GM12878 (cell line): Measurements from ENCODE around the gene TIGAR. TPM values are rescaled to one million over a fixed set of nuclear protein-coding genes. Genes with fewer than 3 reads are reported as not detected.

Experiments
- ATAC-seq: fragments of 200-7000 bp; cut with Tn5 transposase; 3 replicates; pipeline ENCODE4 v1.9.1; 2020; ENCODE audit warnings: mild to moderate bottlenecking, moderate library complexity
- BruUV-seq: library from RNA; stranded (reverse); fragments of 400-500 nt; replicated peaks from 2 replicates; lab custom pipeline; 2021; lab: Mats Ljungman, UMichigan
- CTCF ChIA-PET: fragments of 300-600 bp; sonication (Branson Sonifier 250); formaldehyde crosslinking; extraction: SDS; loops from one replicate; lab custom pipeline; 2021; ENCODE audit warnings: inconsistent platforms; lab: Yijun Ruan, JAX
- POLR2A ChIA-PET: fragments of 350-600 bp; formaldehyde crosslinking; extraction: SDS; loops from one replicate; lab custom pipeline; 2021; ENCODE audit warnings: inconsistent platforms; lab: Charles Lee
- RAD21 ChIA-PET: fragments of 300-600 bp; sonication (Branson Sonifier 250); formaldehyde crosslinking; loops from one replicate; lab custom pipeline; 2023; ENCODE audit warnings: antibody characterized with exemption; ENCODE audit not compliant: unreplicated experiment; lab: Charles Lee
- SMC1A ChIA-PET: fragments of 300-600 bp; sonication (Branson Sonifier 250); formaldehyde crosslinking; loops from one replicate; lab custom pipeline; 2023; ENCODE audit not compliant: unreplicated experiment, uncharacterized antibody; lab: Charles Lee
- DNase-seq: peaks from one replicate; pipeline ENCODE4 v3.0.0-alpha.2; 2011; ENCODE audit warnings: low read depth, low spot score
- FAIRE-seq: peaks from 3 replicates; lab custom pipeline; 2011; peaks lifted over from hg19 to GRCh38; lab: Jason Lieb, UNC
- H2AFZ ChIP-seq: 2 replicates; pipeline ENCODE4 v1.6.0; 2011; ENCODE audit warnings: low read depth, low read length, control low read depth; ENCODE audit not compliant: control insufficient read depth
- H3K27ac ChIP-seq: 2 replicates; pipeline ENCODE4 v1.5.1; 2011; ENCODE audit warnings: control low read depth; ENCODE audit not compliant: control insufficient read depth, insufficient read depth
- H3K27me3 ChIP-seq, 2 experiments: replicated peaks in 1 of 2; 2 replicates each; pipeline versions ENCODE4 v1.6.0 to v1.6.1; 2011; ENCODE audit warnings: low read length in 1 of 2; ENCODE audit not compliant: control insufficient read depth in 2 of 2, insufficient read depth in 2 of 2
- H3K36me3 ChIP-seq, 2 experiments: 2 replicates each; pipeline ENCODE4 v1.5.1; 2011; ENCODE audit warnings: low read length in 1 of 2; ENCODE audit not compliant: control insufficient read depth in 2 of 2, insufficient read depth in 2 of 2
- H3K4me1 ChIP-seq: 2 replicates; pipeline ENCODE4 v1.6.1; 2011; ENCODE audit warnings: mild to moderate bottlenecking, low read length, moderate library complexity, mixed read lengths; ENCODE audit not compliant: control insufficient read depth, insufficient read depth
- H3K4me2 ChIP-seq: 2 replicates; pipeline ENCODE4 v1.6.0; 2011; ENCODE audit warnings: control low read depth; ENCODE audit not compliant: control insufficient read depth, insufficient read depth
- H3K4me3 ChIP-seq: fragments of 200-600 bp; sonication (generic); 2 replicates; pipeline ENCODE4 v1.5.1; 2016
- H3K79me2 ChIP-seq: 2 replicates; pipeline ENCODE4 v1.6.0; 2011; ENCODE audit warnings: low read length; ENCODE audit not compliant: control insufficient read depth, insufficient read depth
- H3K9ac ChIP-seq: 2 replicates; pipeline ENCODE4 v1.8.0; 2011; ENCODE audit warnings: low read length, control low read depth, mixed read lengths; ENCODE audit not compliant: control insufficient read depth, insufficient read depth
- H3K9me3 ChIP-seq: replicated peaks from 3 replicates; pipeline ENCODE4 v1.5.1; 2011; ENCODE audit warnings: mild to moderate bottlenecking, low read length; ENCODE audit not compliant: control insufficient read depth, insufficient read depth
- H4K20me1 ChIP-seq: 2 replicates; pipeline ENCODE4 v1.6.0; 2011; ENCODE audit not compliant: control insufficient read depth, insufficient read depth
- BHLHE40 ChIP-seq, 2 experiments: fragments of 450-650 bp in 1 of 2; IDR thresholded peaks; 2 replicates each; pipeline ENCODE4 v1.6.1; 2011 to 2017; ENCODE audit warnings: low read depth in 2 of 2, borderline replicate concordance in 1 of 2, improper control_type of control experiment in 1 of 2, low read length in 1 of 2, mild to moderate bottlenecking in 1 of 2
- ESRRA ChIP-seq: IDR thresholded peaks from 2 replicates; pipeline ENCODE4 v1.6.1; 2012; ENCODE audit warnings: mild to moderate bottlenecking, low read length, improper control_type of control experiment
- GATAD2B ChIP-seq: fragments of 450-650 bp; conservative IDR thresholded peaks from 2 replicates; pipeline ENCODE4 v1.6.1; 2017; ENCODE audit warnings: low read depth, mild to moderate bottlenecking, moderate library complexity
- JUNB ChIP-seq: IDR thresholded peaks from 2 replicates; pipeline ENCODE4 v1.6.1; 2016; ENCODE audit warnings: antibody characterized with exemption, mild to moderate bottlenecking
- MTA2 ChIP-seq: fragments of 450-650 bp; IDR thresholded peaks from 2 replicates; pipeline ENCODE4 v1.6.1; 2016; ENCODE audit warnings: low read depth, mild to moderate bottlenecking, moderate library complexity
- RAD51 ChIP-seq: fragments of 450-650 bp; IDR thresholded peaks from 2 replicates; pipeline ENCODE4 v1.6.1; 2016; ENCODE audit warnings: moderate library complexity, mild to moderate bottlenecking, inconsistent platforms
- RELA ChIP-seq: fragments of 450-650 bp; IDR thresholded peaks from 2 replicates; pipeline ENCODE4 v1.8.0; 2014; ENCODE audit warnings: borderline replicate concordance; ENCODE audit not compliant: partially characterized antibody
- SREBF2 ChIP-seq: IDR thresholded peaks from 2 replicates; pipeline ENCODE4 v1.6.1; 2012; ENCODE audit warnings: mild to moderate bottlenecking, low read length
- SRF ChIP-seq, 2 experiments: IDR thresholded peaks; 2 replicates each; pipeline ENCODE4 v1.6.1; 2011; ENCODE audit warnings: low read depth in 2 of 2, low read length in 2 of 2, mild to moderate bottlenecking in 1 of 2, moderate library complexity in 1 of 2
- YBX1 ChIP-seq: fragments of 450-650 bp; IDR thresholded peaks from 2 replicates; pipeline ENCODE4 v1.6.1; 2016; ENCODE audit warnings: antibody characterized with exemption
- ZNF622 ChIP-seq: fragments of 450-650 bp; IDR thresholded peaks from 2 replicates; pipeline ENCODE4 v1.6.1; 2017; ENCODE audit warnings: mild to moderate bottlenecking, inconsistent platforms
- WGBS: methylation state at CpG from one replicate; pipeline ENCODE4 v1.1.6; 2016; ENCODE audit warnings: low lambda C conversion rate; ENCODE audit not compliant: insufficient replicate concordance, insufficient coverage; ENCODE audit errors: missing lambda C conversion rate; 5-methylcytosine and 5-hydroxymethylcytosine counted together
- in situ Hi-C: fragments of 300-500 bp; cut with MboI; formaldehyde crosslinking; loops from 9 replicates; pipeline ENCODE4 v1.14.3; 2018; ENCODE audit warnings: mixed read lengths
- intact Hi-C: fragments of 100-400 bp; cut with micrococcal nuclease; formaldehyde crosslinking; loops from one replicate; pipeline ENCODE4 v1.14.2; 2022; ENCODE audit not compliant: unreplicated experiment
- polyA plus RNA-seq, 11 experiments: library from polyadenylated mRNA; depleted of rRNA in 4 of 11; unstranded in 6 of 11; stranded (reverse) in 5 of 11; fragments of >200 nt; fragmentation: Nextera tagmentation in 4 of 11; fragmentation: Illumina TruSeq in 1 of 11; extraction: Ambion mirVana in 4 of 11; extraction: Trizol in 1 of 11; gene quantifications; 1 replicate in 1 of 11; 2 replicates in 10 of 11; pipeline versions ENCODE4 v1.2.1 to v1.2.3, GENCODE V29; 2011 to 2016; ENCODE audit warnings: inconsistent platforms in 2 of 11, missing spikeins in 2 of 11, low read depth in 1 of 11
- total RNA-seq, 4 experiments: library from RNA; depleted of rRNA in 3 of 4; stranded (reverse); fragments of >200 nt in 3 of 4; fragmentation: Illumina TruSeq in 1 of 4; extraction: Trizol in 1 of 4; gene quantifications; 2 replicates each; pipeline versions ENCODE4 v1.2.1 to v1.2.3, GENCODE V29; 2013 to 2021
- TF ChIP-seq, protein P1 (sequence below): IDR thresholded peaks from 2 replicates; pipeline ENCODE4 v1.6.1; 2012; ENCODE audit warnings: low read depth, low read length, improper control_type of control experiment

TIGAR gene
- total and polyA plus RNA-seq, 10 of the 15 experiments (the other 5 are each of a cell fraction or from before 2014, with no cell fraction given), result 7.6 to 45.7 (median 16.5) TPM

DNA sequence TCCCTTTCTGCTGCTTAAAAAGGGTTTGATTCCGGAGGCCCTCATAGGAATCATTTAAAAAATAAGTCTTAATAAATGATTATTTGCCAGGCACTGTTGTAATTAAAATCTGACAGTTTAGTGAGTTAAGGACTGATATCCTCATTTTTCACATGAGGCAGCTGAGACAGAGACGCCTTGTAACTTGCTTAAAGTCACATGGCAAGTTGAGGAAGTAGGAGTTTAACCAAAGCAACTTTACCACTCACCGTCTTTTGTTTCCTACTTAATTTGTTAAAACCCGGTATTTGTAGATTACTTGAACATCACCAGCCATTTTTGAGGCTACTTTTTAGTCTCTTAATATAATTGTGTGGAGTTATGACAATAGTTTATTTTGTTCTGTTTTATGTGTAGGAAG lies 2.4 kb downstream of the TIGAR start:
- ChIA-PET CTCF (interaction anchor here (0.6 to 2.0 kb wide), 2 partner anchors 30 to 216 kb away, joined by 3 to 6 read pairs; no protein-coding TSS in a partner anchor), RAD21 (interaction anchor here (0.7 kb wide), 1 partner anchor 505 kb away, joined by 3 read pairs; no protein-coding TSS in a partner anchor), POLR2A (interaction anchor here (0.6 to 1.2 kb wide), 4 partner anchors 42 to 326 kb away, joined by 3 to 4 read pairs (median 3); no protein-coding TSS in a partner anchor), SMC1A (interaction anchor here (0.6 to 1.5 kb wide), 5 partner anchors 29 to 325 kb away, joined by 3 to 5 read pairs (median 3); no protein-coding TSS in a partner anchor)
- Histone ChIP-seq H3K4me1 (peaks cover 3% of the 10 kb centered on the region; the same call in 1 of the 2 replicates), H3K4me3 (peak overlapping the region; percentile 88), H3K79me2 (peaks cover 50% of the 10 kb centered on the region), H3K9ac (peak overlapping the region; percentile 22; the same call in 1 of the 2 replicates), H3K27ac (peak overlapping the region; percentile 36; the same call in 1 of the 2 replicates), H3K9me3 (no peaks in the 10 kb centered on the region), H3K27me3 (no peaks in the 10 kb centered on the region), H4K20me1 (no peaks in the 10 kb centered on the region), H2AFZ (no peak overlapping the region), H3K36me3 (no peaks in the 10 kb centered on the region; a peak in 1 of 4 replicates), H3K4me2 (peak overlapping the region; percentile 60)
- DNase-seq, result no peak
- TF ChIP-seq ESRRA (no peak), RAD51 (peak; percentile 71), MTA2 (no peak), RELA (no peak), SRF (IDR thresholded peaks at IDR 0.05; ENCODE audit: low read depth in 2 of 2, low read length in 2 of 2) (no peak), YBX1 (no peak), SREBF2 (no peak), ZNF622 (no peak), BHLHE40 (IDR thresholded peaks at IDR 0.05; ENCODE audit: borderline replicate concordance in 1 of 2, low read depth in 2 of 2, low read length in 1 of 2) (no peak), JUNB (no peak), GATAD2B (no peak)
- TF ChIP-seq, protein P1, sequence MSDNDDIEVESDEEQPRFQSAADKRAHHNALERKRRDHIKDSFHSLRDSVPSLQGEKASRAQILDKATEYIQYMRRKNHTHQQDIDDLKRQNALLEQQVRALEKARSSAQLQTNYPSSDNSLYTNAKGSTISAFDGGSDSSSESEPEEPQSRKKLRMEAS, result peak; percentile 24; the same call in 1 of the 2 replicates
- WGBS, result 51% methylated on average over 4 of the region's 4 CpGs
- ATAC-seq, result no peak
- intact Hi-C loops (loop anchor here (5.0 kb wide), 1 partner anchor 214 kb away; the partner anchor contains the start of gene RAD51AP1), in situ Hi-C loops (no loop called here)
- peak; percentile 62 for FAIRE-seq
- no TSS peak for BruUV-seq
